ENCODE measurements around the gene OR2T35. TPM values are rescaled to one million over a fixed set of nuclear protein-coding genes. Genes with fewer than 3 reads are reported as not detected.

The OR2T35 gene
- total RNA-seq, 1 experiment from 2014 or later, result not detected

DNA sequence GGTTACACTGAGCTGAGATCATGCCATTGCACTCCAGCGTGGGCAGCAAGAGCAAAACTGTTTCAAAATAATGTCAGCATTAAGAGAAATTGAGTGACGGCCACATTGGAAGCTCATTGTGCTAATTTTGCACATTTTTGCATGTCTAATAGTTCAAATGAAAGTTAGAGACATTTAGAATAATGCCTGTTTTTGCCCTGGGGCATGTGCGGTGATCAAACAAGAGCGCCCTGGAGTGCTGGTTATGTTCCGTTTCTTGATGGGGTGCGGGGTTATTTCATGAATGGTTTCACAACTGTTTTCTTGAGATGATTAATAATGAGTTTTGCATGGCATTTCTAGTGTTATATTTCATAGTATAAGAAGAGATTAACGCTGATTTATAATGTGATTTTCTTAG, 23.3 kb downstream of the OR2T35 start:
- Mint-ChIP-seq H3K36me3 (ENCODE audit: insufficient read depth, unreplicated experiment) (no peaks in the 10 kb centered on the region), H3K4me1 (ENCODE audit: low read depth, unreplicated experiment) (no peaks in the 10 kb centered on the region), H3K27me3 (ENCODE audit: unreplicated experiment) (no peaks in the 10 kb centered on the region), H3K27ac (ENCODE audit: unreplicated experiment) (no peak overlapping the region), H3K4me3 (ENCODE audit: low read depth, unreplicated experiment) (no peak overlapping the region), H3K9me3 (ENCODE audit: low read depth, unreplicated experiment) (peaks cover 8% of the 10 kb centered on the region)
- no peak for TF ChIP-seq CTCF (IDR thresholded peaks at IDR 0.05; ENCODE audit: unreplicated experiment)
- no peak for DNase-seq
- CTCF ChIA-PET, result no interaction called here
- intact Hi-C loops (cut with micrococcal nuclease; ENCODE audit: unreplicated experiment), result loop anchor here (1.0 kb wide), 2 partner anchors 66 to 186 kb away; no protein-coding TSS in a partner anchor
- no TSS peak for BruUV-seq (replicated peaks)

DNA sequence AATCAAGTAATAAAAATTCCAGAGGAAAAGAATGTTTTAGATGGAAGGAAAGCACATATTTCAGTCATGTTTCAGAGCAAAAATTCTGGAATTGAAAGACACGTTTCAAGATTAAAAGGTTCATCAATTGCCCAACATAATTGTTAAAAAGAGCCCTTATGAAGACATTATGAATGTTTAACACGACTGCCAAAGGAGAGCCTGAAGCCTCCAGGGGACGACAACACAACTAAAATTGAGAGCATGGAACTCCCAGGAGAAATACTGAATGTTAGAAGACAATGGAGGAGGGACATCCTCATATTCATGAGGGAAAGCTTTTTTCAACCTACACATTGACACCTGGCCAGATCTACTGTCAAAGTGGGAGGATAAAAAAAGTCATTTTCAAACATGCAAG, 26.2 kb downstream of the OR2T35 start:
- intact Hi-C loops (cut with micrococcal nuclease; ENCODE audit: unreplicated experiment), result no loop called here
- no peak overlapping the region for H3K27ac Mint-ChIP-seq (ENCODE audit: unreplicated experiment)
- CTCF ChIA-PET, result no interaction called here
- no peak for TF ChIP-seq CTCF (IDR thresholded peaks at IDR 0.05; ENCODE audit: unreplicated experiment)
- H3K4me3 Mint-ChIP-seq (ENCODE audit: low read depth, unreplicated experiment), result no peak overlapping the region
- peak; percentile 42 for DNase-seq
- no peaks in the 10 kb centered on the region for H3K27me3 Mint-ChIP-seq (ENCODE audit: unreplicated experiment)
- H3K4me1 Mint-ChIP-seq (ENCODE audit: low read depth, unreplicated experiment), result no peaks in the 10 kb centered on the region
- peaks cover 8% of the 10 kb centered on the region for H3K9me3 Mint-ChIP-seq (ENCODE audit: low read depth, unreplicated experiment)
- no TSS peak for BruUV-seq (replicated peaks)
- no peaks in the 10 kb centered on the region for H3K36me3 Mint-ChIP-seq (ENCODE audit: insufficient read depth, unreplicated experiment)

DNA sequence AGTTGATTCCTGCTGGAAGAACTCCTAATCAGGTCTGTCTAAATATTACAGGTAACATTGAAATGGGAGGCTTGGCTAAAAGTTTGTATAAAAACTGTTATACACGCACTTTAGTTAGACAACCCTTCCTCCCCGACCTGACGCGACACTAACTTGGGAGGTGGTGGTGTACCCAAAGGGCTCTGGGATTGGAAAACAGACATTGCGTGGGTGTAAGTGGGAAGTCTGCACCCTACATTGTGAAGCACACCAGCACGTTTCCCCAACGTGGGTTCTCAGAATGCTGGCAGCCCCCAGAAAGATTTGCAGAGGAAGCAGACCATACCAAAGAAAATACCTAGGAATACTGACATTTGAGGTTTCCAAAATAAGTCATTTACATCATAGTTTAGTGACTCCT, 27.0 kb downstream of the OR2T35 start:
- no peaks in the 10 kb centered on the region for H3K4me1 Mint-ChIP-seq (ENCODE audit: low read depth, unreplicated experiment)
- intact Hi-C loops (cut with micrococcal nuclease; ENCODE audit: unreplicated experiment), result no loop called here
- TF ChIP-seq CTCF (IDR thresholded peaks at IDR 0.05; ENCODE audit: unreplicated experiment), result no peak
- no peak overlapping the region for H3K27ac Mint-ChIP-seq (ENCODE audit: unreplicated experiment)
- no peak overlapping the region for H3K4me3 Mint-ChIP-seq (ENCODE audit: low read depth, unreplicated experiment)
- H3K27me3 Mint-ChIP-seq (ENCODE audit: unreplicated experiment), result no peaks in the 10 kb centered on the region
- DNase-seq, result no peak
- CTCF ChIA-PET, result no interaction called here
- peaks cover 8% of the 10 kb centered on the region for H3K9me3 Mint-ChIP-seq (ENCODE audit: low read depth, unreplicated experiment)
- no peaks in the 10 kb centered on the region for H3K36me3 Mint-ChIP-seq (ENCODE audit: insufficient read depth, unreplicated experiment)
- no TSS peak for BruUV-seq (replicated peaks)

GRCh38 chr1:248613742-248614141, 31.3 kb downstream of the OR2T35 start:
- DNase-seq, result no peak
- CTCF ChIA-PET, result no interaction called here
- H3K36me3 Mint-ChIP-seq (ENCODE audit: insufficient read depth, unreplicated experiment), result no peaks in the 10 kb centered on the region
- peaks cover 9% of the 10 kb centered on the region for H3K9me3 Mint-ChIP-seq (ENCODE audit: low read depth, unreplicated experiment)
- intact Hi-C loops (cut with micrococcal nuclease; ENCODE audit: unreplicated experiment), result no loop called here
- no peak for TF ChIP-seq CTCF (IDR thresholded peaks at IDR 0.05; ENCODE audit: unreplicated experiment)
- no peak overlapping the region for H3K27ac Mint-ChIP-seq (ENCODE audit: unreplicated experiment)
- no peaks in the 10 kb centered on the region for H3K27me3 Mint-ChIP-seq (ENCODE audit: unreplicated experiment)
- no TSS peak for BruUV-seq (replicated peaks)
- no peaks in the 10 kb centered on the region for H3K4me1 Mint-ChIP-seq (ENCODE audit: low read depth, unreplicated experiment)
- no peak overlapping the region for H3K4me3 Mint-ChIP-seq (ENCODE audit: low read depth, unreplicated experiment)
